Activated CD8-positive, alpha-beta memory T cell treated with anti-CD3 and anti-CD28 coated beads, Interleukin-2, amount 50 U/mL, for 24 hours (primary cell): Measurements from ENCODE around the gene FGA.
"Not testable (repeated sequence)": the region's sequence is repeated elsewhere in the genome, so short reads cannot be mapped to it uniquely, and the experiment has no call there.

Source experiments
- DNase-seq: peaks from one replicate; pipeline ENCODE4 v3.0.0-alpha.2; 2020; ENCODE audit errors: extremely low read depth

FGA gene

DNA sequence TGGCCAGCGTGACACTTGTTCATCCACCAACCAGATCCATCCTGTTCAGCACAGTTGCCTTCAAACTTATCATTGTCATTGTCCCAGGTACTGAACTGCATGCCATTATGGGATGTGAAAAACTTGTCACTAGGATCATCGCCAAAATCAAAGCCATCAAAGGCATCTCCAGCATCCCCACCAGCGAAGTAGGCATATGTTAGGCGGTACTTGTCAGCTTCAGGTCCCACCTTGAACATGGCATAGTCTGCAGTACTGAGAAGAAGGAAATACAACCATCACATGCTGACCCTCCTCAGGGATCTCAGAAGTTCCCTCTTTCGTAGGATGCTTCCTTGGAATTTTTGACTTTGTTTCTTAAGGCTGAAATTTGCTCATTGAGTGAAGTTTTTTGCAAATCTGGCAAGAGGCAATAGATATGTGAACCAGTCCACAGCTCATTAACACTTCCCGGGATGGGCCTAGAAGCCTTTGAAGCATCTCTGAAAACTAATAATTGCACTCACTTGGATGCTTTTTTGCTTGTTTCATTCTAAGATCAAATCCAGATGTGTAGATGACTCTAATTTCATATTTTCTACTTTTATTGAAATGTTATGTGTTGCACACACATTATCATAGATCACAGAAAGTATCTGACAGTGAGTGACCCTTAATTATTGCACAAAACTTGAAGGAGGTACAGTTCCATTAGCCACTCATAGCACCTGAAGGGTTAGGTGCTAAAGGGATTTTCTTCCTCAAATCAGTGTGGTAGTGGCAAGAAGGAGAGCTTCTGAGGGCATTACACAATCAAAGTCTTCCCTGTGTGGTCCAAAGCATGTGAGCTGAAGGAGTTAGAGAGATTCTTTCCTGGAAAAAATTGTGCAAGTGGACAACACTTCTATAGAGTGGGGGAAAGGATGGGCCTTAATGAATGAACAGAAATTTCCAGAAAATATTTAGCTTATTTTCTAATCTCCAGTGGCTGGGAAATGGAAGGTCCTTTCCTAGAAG lies 16.5 kb upstream of the FGA start:
- DNase-seq = no peak

DNA sequence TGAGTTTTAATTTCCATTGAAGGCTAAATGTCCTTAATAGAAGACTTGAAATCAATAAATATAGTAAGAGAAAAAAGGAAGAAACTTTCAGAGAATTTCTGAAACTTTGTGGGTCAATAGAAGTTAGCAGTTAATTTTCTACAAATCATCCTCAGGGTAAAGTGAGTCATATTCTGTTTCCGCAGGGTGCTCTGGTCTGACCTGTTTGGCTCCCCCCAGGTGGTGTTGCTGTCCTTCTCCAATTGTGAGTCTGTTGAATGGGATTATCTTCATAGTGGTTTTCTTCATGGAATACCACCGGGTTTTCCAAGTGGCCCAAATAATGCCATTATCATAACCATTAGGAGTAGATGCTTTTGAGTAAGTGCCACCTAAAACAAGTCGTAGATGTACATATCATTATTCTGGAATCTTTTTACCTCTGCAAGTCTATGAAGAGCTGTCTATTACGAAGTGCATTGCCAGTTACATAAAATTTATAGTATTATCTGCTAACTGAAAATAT lies 14.2 kb upstream of the FGA start:
- no peak for DNase-seq

DNA sequence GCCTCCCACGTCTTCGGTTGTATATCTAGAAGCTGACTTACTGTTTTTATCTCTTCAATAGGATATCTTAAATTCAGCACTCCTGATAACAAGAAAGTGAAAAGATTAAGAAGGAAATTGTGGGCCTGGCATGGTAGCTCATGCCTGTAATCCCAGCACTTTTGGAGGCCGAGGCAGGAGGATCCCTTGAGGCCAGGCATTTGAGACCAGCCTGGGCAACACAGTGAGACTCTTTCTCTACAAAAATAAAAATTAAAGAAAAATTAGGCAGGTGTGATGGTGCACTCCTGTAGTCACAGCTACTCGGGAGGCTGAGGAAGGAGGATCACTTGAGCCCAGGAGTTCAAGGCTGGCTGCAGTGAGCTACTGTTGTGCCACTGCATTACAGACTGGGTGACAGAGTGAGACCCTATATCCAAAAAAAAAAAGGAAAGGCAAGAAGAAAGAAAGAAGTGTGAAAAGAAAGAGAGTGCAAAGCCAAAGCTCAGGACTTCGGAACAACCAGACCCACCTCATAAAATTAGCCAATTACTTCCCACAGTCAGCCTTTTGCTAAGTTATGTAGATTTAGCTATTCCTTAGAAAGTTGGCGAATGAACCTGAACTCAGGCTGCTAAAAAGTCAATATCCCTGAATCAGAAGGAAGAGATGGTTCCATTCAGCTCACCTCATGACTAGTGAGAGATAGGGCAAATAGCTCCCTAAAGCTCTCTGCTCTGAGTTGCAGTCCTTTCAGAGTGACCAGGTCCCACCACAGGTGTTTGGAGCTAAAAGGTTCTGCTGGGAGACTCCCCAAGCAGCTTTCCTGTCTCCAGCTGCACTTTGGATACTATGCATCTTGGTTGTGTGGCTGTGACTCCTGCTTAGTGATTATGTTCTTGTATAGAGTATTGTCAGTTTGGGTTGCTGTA lies 12.7 kb upstream of the FGA start:
- no peak for DNase-seq

DNA sequence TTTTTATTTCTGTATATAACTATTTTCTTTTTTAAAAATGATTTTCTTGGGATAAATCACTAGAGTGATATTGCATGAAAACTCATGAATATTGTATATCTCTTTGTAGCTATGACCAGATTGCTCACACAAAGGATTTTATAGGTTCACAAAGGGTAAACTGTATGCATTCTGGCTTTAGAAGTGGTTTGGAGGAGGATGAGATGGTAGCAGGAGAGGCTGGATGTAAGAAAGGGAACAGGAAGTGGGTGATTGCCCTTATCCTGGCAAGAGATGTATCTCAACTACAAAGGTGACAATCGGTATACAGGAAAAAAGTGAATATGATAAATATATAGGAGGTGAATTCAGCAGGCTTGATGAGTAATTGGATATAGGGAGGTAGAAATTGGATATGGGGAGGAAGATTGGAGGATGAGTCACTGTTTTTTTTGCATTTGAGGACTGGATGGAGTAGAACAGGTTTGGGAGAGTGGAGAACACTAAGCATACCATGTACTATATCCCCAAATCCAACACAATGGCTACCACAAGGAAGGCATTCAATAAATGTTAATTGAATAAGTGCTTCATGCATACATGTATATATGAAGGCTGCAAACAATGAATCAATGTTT lies 12.0 kb upstream of the FGA start:
- DNase-seq = no peak

DNA sequence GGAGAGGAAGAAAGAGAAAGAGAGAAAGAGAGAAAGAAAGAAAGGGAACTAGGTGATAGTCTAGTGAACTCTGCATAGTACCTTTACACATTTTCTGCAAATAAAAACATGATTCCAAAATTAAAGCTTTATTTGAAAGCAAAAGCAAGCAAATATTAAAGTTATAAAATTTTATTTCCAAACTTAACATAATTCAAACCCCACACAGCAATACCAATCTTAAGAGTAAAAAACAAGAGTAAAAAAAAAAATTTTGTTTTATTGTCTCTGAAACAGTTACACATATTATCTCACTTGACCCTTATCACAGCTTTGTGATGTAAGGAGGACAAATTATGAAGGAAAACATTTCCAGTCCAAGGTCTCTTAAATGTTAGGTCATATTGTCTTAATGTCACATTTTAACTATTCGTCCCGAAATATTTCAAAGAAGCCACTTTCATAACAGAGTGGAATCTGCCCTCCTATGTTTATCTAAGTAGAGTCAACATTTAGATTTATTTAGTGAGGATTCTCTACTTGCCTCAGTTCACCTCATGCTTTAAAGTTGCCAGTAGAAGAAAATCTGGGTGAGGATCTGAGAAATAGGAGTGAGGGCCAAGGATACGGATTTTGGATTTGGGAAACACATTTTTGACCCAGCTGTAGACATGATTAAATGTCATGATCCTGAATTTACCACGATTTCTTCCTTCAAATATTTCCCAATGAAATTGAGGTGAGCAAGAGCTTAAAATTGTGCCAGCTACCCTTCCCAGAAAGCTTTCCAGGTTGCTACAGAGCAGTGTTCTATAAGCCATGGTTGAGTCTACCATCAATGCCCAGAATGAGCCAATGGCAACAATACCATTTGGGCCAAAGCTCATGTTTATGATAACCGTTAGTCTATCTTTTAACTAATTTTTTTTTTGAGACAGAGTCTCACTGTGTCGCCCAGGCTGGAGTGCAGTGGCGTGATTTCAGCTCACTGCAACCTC lies 7.5 kb upstream of the FGA start:
- no peak for DNase-seq

DNA sequence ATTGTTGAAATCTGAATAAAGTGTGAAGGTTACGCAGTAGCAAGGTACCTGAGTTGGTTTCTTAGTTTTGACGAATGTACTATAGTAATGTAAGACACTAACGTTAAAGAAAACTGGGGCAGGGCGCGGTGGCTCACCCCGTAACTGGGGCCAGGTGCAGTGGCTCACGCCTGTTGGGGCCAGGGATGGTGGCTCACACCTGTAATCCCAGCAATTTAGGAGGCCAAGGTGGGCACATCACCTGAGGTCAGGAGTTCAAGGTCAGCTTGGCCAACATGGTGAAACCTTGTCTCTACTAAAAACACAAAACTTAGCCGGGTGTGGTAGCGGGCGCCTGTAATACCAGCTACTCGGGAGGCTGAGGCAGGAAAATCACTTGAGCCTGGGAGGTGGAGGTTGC lies 6.7 kb upstream of the FGA start:
- not testable (repeated sequence) for DNase-seq

DNA sequence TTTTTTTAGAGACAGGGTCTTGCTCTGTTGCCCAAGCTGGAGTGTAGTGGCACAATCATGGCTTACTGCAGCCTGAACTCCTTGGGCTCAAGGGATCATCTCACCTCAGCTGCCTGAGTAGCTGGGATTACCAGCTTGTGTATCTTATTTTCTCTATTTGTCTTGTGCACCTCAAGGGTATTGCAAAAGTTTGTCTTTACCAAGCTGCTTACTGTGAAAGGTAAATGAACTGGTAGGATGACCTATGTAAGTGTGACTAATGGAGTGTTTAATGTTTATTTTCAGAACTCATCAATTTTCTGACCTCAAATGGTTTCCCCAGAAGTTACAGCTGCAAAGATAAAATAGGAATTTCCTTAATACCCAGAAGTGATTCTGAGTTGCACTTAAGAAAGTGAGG lies 5.3 kb upstream of the FGA start:
- no peak for DNase-seq

DNA sequence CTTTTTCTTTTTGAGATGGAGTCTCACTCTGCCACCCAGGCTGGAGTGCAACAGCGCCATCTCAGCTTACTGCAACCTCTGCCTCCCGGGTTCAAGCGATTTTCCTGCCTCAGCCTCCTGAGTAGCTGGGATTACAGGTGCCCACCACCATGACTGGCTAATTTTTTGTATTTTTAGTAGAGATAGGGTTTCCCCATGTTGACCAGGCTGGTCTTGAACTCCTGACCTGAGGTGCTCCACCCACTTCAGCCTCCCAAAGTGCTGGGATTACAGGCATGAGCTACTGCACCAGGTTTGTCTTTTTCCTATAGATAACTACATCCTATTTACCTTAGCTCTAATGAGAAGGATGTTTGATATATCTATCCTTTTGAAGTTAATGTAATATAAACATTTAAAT lies 3.8 kb upstream of the FGA start:
- DNase-seq = not testable (repeated sequence)

DNA sequence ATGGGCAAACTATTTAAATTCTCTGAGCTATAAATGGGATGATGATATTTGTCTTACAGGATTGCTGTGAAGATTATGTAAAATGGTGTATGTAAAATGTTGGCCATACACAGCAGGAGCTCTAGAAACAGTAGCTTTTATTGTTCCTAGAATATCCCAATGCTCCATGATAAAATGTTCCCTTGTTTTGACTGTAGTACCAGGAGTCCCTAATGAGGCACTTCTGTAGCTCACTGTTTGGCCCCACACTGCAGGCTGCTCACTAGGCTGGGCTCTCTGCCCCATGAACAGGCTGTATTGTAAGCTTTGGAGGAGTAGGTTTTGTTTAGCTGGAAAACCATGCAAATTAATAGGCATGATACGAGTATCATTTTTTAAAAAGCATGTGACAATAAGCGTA lies 3.3 kb upstream of the FGA start:
- DNase-seq = no peak

DNA sequence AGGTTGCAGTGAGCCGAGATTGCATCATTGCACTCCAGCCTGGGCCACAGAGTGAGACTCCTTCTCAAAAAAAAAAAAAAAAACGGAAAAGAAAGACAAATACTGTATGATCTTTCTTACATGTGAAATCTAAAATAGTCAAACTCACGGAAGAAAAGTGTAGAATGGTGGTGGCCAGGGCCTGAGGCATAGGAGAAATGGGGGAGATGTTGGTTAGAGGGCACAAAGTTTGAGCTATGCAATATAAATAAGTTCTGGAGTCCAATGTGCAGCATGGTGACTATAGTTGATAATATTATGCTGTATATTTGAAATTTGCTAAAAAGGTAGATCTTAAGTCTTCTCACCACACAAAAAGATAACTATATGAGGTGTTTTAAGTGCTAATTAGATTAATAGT lies 1.3 kb upstream of the FGA start:
- no peak for DNase-seq

DNA sequence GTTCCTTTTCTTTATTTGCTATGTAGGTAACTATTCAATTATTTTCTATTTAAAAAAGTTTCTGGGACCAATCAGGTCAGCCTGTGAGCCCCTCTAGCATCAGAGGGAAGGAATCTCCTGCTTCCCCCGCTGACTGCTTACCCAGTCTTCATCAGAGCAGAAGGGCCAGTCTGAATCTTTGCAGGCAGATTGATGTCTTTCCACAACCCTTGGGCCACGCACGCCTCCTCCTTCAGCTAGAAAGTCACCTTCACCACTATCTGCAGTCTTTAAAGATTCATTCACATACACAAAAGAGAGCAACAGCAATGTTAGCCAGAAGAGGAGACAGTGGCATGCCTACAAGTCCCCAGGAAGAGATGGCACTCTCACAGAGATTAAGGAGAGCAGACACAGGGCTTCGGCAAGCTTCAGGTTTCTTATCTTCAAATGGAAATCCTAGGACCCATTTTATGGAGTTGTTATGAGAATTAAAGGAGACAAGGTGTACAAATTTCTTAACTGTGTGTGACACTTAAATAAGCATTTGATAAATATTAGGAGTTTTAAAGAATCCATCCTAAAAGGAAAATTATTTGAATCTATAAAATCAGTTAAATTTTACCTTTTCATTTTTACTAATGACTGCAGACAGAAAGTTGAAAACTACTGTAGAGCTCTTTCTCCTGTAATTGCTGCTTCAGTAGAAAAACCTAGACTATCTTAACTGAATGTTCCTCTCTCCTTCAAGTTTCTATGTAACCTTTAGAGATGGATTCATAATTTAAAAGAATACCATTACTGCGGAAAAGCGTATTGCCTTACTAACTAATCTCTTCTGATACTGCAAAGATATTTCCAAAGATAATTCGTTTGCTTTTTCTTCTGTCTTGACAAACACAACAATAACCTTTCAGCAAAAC lies 995 bp downstream of the FGA start:
- DNase-seq = no peak

DNA sequence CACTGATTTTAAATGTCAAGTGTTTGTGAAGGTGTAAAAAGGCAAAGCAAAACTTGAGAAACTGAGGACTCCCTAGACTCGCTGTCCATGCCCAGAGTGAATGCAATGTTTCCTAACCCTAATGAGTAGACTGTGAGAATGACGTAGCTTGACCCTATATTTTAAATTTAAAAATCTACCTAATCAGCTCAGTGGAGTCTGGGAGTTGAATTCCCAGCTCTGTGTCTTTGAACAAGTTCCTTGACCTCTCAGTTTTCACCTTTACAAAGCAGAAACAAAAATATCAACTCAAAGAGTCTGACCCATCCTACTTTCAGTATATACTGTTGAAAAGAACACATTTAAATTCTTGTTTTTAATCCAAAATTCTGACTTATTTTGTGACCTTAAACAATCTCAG lies 2.3 kb downstream of the FGA start:
- DNase-seq = no peak

DNA sequence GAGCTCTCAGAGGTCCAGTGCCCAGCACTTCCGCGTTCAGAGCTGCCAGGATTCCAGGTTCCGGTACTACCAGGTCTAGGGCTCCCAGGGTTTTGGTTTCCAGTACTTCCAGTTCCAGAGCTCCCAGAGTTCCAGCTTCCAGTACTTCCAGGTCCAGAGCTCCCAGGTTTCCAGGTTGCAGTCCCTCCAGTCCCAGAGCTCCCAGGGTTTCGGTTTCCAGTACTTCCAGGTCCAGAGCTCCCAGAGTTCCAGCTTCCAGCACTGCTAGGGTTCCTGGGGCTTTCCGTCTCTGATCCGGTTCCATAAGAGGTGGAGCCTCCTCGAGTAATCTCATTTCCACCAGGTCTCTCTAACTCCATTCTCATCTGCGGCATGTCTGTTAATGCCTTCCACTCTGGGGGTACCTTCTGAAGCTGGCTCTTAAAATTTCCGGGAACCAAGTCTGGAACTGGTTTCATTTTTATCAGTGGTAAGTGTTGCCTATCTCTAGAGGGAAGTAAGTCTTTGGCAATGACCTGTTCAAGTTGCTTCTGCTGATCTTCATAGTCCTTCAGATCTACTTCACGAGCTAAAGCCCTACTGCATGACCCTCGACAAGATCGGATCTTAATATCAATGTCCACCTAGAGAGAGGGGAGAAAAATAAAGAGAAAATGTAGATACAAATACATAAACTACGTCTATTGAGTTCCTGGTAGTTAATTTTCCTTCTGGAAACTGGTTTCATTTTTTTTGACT lies 4.1 kb downstream of the FGA start:
- DNase-seq = no peak

DNA sequence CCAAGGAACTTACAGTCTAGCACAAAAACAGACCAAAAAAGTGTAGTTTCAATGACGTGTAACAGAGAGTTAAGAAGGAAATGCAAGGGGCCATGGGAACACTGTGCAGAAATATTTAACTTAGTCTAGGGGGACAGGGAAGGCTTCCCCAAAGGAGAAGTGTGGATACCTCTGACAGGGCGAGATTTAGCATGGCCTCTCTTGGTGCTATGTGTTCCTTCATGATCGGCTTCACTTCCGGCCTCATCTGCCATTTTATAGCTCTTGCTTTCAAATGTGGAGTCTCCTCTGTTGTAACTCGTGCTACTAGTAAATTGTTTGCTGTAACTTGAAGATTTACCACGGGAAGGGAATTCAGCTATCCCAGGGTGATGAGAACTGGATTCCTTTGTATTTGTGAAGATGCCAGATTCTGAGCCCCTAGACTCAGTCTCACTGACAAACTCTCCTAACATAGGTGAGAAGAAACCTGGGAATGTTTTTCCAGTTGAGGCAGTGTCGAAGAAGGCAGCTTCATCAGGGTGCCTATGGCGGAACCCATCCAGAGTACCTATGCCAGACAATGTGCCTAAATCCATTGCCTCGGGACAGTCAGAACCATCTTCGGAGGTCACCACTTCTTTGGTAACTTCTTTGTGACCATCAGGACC lies 5.0 kb downstream of the FGA start:
- no peak for DNase-seq

DNA sequence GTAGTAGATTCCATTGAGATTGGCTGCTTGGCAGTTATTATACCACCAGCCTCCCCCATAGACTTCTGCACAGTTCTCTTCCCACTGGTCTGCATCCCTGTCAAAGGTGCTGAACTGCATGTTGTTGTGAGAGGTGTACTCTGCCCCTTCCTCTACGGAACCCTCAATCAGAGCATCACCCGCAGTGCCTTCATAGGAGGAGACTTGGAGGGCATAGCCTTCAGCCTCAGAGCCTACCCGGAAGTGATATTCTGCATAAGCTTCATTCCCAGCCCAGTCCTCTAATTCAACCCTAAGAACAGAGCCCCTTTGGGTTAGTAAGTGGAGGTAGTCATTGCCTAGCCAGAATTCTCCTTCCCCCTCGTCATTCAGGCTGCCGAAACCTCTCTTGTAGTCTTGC lies 6.3 kb downstream of the FGA start:
- no peak for DNase-seq

DNA sequence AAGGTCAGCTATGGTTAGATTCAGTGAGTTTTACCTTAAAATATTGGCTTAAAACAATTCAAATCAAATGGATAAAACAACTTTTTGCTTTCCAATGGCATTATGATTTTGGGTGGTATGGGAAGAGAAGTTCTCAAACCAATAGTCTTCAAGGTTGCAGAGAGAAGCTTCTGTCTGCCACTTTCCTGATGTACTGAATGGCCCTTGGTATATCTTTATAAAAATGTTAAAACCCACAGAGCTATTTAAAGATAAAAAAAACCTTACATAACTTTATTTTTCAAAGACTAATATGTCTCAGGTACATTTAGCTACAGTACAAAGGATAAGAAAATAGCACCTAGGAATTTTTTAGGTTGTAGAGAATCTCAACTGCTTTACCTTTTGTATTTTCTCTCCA lies 6.9 kb downstream of the FGA start:
- no peak for DNase-seq

DNA sequence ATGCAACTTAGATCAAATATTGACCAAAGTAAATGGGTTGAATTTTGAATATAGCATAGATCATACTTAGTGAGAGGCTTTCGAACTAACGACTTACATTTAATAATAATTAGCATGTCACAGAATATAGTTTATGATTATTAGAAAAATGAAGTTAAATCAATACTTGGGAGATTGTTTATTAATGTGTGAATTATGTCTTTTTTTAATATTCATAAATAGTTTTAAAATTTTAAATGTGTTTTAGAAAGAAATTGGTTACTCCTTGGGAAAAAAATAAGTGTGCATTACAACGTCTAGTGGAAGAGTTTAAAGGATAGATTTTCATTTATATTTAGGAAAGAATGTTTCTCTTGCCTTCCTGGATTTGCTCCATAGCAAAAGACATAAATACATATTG lies 7.3 kb downstream of the FGA start:
- no peak for DNase-seq

DNA sequence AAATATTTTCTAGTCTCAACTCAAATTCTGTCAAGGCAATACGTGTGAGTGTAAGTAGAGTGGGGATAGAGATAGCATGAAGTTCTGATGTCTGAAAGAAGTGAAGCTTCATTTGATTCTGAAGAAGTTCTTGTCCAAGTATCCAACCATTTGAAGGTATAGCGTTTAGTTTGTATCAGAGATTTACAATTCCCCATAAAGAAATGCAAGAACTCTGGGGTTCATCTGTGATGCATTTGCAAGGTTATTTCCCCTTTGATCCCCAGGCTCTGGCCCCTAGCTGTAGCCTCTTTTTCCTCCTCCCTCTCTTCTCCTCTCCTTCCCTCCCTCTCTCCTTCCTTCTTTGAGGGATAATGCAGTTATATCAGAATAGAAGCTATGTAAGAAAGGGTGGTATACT lies 7.8 kb downstream of the FGA start:
- no peak for DNase-seq

DNA sequence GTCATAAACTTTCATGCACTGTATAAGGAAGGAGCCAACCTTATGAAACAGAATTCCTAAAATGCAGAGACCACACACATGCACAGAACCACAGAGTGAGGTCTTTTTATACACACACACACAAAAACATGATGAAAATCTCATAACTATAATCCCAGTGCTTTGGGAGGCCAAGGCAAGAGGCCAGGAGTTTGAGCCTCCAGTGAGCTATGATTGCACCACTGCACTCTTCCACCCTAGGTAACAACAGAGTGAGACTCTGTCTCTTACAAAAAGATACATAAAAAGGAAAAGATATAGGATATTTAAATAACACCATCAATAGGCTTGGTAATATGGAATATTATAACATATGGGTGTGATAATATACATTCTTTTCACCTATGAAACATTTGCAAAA lies 10.6 kb downstream of the FGA start:
- no peak for DNase-seq
